ENCODE data around the gene CWC22. TPM values are rescaled to one million over a fixed set of nuclear protein-coding genes. Genes with fewer than 3 reads are reported as not detected.

CWC22 gene
- total RNA-seq, 1 experiment from 2014 or later: 28.4 TPM

DNA sequence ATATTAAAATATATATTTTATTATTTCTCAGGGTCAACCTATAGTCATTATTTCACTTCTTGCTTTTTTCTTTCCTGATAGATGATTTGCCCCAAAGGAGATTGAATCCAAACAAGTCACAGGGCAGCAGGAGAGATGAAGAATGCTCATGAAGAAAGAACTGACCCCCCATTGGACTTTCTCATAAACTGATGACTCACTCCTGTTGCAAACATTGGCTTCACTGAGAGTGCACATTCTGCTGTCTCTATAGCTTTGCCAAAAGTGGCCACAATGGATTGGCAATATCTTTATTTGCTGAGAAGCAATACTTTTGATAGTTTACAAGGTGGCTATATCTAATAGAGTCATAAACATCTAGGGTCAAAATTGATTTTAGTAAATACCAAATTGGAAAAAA, 89.8 kb downstream of the CWC22 start (continued):
- TF ChIP-seq, protein P1, sequence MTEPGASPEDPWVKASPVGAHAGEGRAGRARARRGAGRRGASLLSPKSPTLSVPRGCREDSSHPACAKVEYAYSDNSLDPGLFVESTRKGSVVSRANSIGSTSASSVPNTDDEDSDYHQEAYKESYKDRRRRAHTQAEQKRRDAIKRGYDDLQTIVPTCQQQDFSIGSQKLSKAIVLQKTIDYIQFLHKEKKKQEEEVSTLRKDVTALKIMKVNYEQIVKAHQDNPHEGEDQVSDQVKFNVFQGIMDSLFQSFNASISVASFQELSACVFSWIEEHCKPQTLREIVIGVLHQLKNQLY (CRISPR knock-in tag; IDR thresholded peaks at IDR 0.05): no peak
- TF ChIP-seq PRRX2 (CRISPR knock-in tag; IDR thresholded peaks at IDR 0.05): no peak

DNA sequence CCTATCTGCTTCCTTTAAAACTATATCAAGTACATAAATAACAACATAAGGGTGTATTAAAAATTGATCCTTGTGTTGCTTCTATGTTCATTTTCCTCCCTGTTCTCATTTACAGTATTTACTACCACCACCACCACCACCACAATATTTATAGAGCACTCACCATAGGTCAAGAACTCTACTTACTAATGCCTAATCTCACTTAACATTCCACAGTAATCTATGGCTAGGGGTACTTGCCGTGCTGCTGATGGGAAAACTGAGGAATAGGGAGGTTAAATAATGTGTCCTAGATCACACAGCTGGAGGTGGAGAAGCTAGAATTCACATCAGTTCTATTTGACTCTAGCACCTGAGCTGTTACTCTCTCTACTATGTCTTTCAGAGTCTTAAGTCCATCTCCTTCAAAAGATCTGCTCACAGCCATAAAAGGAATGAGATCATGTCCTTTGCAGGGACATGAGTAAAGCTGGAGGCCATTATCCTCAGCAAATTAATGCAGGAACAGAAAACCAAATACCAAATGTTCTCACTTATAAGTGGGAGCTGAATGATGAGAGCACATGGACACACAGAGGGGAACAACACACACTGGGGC, 91.6 kb downstream of the CWC22 start:
- CTCF ChIA-PET: interaction anchor here (1.3 kb wide), 1 partner anchor 21 kb away, joined by 3 read pairs; no protein-coding TSS in a partner anchor
- no peak for ATAC-seq

More for the DNA sequence above, 91.6 kb downstream of the CWC22 start:
- no peaks in the 10 kb centered on the region for H3K9me3 Mint-ChIP-seq
- no peak overlapping the region for H3K4me3 Mint-ChIP-seq
- peaks cover 8% of the 10 kb centered on the region for H3K4me1 Mint-ChIP-seq
- no peaks in the 10 kb centered on the region for H3K36me3 Mint-ChIP-seq
- no peaks in the 10 kb centered on the region for H3K27me3 Mint-ChIP-seq (ENCODE audit: low read depth)
- DNase-seq (ENCODE audit: low spot score): no peak
- POLR2A ChIA-PET: no interaction called here
- no peak overlapping the region for H3K27ac Mint-ChIP-seq
- TF ChIP-seq ZNF281 (CRISPR knock-in tag; IDR thresholded peaks at IDR 0.05) (no peak), ZNF263 (CRISPR knock-in tag; IDR thresholded peaks at IDR 0.05; ENCODE audit: low read depth) (no peak), KAT7 (CRISPR knock-in tag; IDR thresholded peaks at IDR 0.05; ENCODE audit: borderline replicate concordance) (no peak), ESRRA (CRISPR knock-in tag; IDR thresholded peaks at IDR 0.05; ENCODE audit: borderline replicate concordance) (no peak), ZNF671 (CRISPR knock-in tag; IDR thresholded peaks at IDR 0.05) (no peak), NFATC4 (CRISPR knock-in tag; IDR thresholded peaks at IDR 0.05) (no peak), ZNF219 (CRISPR knock-in tag; IDR thresholded peaks at IDR 0.05; ENCODE audit: borderline replicate concordance) (no peak), ZNF396 (CRISPR knock-in tag; IDR thresholded peaks at IDR 0.05; ENCODE audit: borderline replicate concordance) (no peak), ZNF423 (CRISPR knock-in tag; IDR thresholded peaks at IDR 0.05) (no peak), E2F4 (CRISPR knock-in tag; IDR thresholded peaks at IDR 0.05; ENCODE audit: borderline replicate concordance, low read depth) (no peak), RORB (CRISPR knock-in tag; IDR thresholded peaks at IDR 0.05) (no peak), IRF2 (CRISPR knock-in tag; IDR thresholded peaks at IDR 0.05; ENCODE audit: borderline replicate concordance, low read depth) (no peak), FOXP4 (CRISPR knock-in tag; IDR thresholded peaks at IDR 0.05) (no peak), ZNF121 (CRISPR knock-in tag; IDR thresholded peaks at IDR 0.05) (no peak), NR3C1 (CRISPR knock-in tag; conservative IDR thresholded peaks at IDR 0.05; ENCODE audit: low read depth) (no peak)
- TF ChIP-seq, protein P2, sequence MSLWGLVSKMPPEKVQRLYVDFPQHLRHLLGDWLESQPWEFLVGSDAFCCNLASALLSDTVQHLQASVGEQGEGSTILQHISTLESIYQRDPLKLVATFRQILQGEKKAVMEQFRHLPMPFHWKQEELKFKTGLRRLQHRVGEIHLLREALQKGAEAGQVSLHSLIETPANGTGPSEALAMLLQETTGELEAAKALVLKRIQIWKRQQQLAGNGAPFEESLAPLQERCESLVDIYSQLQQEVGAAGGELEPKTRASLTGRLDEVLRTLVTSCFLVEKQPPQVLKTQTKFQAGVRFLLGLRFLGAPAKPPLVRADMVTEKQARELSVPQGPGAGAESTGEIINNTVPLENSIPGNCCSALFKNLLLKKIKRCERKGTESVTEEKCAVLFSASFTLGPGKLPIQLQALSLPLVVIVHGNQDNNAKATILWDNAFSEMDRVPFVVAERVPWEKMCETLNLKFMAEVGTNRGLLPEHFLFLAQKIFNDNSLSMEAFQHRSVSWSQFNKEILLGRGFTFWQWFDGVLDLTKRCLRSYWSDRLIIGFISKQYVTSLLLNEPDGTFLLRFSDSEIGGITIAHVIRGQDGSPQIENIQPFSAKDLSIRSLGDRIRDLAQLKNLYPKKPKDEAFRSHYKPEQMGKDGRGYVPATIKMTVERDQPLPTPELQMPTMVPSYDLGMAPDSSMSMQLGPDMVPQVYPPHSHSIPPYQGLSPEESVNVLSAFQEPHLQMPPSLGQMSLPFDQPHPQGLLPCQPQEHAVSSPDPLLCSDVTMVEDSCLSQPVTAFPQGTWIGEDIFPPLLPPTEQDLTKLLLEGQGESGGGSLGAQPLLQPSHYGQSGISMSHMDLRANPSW (CRISPR knock-in tag; conservative IDR thresholded peaks at IDR 0.05; ENCODE audit: low read depth): no peak
- TF ChIP-seq, protein P3, sequence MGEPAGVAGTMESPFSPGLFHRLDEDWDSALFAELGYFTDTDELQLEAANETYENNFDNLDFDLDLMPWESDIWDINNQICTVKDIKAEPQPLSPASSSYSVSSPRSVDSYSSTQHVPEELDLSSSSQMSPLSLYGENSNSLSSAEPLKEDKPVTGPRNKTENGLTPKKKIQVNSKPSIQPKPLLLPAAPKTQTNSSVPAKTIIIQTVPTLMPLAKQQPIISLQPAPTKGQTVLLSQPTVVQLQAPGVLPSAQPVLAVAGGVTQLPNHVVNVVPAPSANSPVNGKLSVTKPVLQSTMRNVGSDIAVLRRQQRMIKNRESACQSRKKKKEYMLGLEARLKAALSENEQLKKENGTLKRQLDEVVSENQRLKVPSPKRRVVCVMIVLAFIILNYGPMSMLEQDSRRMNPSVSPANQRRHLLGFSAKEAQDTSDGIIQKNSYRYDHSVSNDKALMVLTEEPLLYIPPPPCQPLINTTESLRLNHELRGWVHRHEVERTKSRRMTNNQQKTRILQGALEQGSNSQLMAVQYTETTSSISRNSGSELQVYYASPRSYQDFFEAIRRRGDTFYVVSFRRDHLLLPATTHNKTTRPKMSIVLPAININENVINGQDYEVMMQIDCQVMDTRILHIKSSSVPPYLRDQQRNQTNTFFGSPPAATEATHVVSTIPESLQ (CRISPR knock-in tag; IDR thresholded peaks at IDR 0.05): no peak
- TF ChIP-seq, protein P4, sequence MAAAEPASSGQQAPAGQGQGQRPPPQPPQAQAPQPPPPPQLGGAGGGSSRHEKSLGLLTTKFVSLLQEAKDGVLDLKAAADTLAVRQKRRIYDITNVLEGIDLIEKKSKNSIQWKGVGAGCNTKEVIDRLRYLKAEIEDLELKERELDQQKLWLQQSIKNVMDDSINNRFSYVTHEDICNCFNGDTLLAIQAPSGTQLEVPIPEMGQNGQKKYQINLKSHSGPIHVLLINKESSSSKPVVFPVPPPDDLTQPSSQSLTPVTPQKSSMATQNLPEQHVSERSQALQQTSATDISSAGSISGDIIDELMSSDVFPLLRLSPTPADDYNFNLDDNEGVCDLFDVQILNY (CRISPR knock-in tag; IDR thresholded peaks at IDR 0.05): no peak

All from WTC11 (cell line).